HepG2 (cell line): Measurements from ENCODE around the gene DEDD2. TPM values are rescaled to one million over a fixed set of nuclear protein-coding genes. Genes with fewer than 3 reads are reported as not detected.

Experiments
- ATAC-seq: fragments of 200-7000 bp; cut with Tn5 transposase; 3 replicates; pipeline ENCODE4 v1.9.1; 2020; ENCODE audit warnings: mild to moderate bottlenecking, moderate library complexity
- BruUV-seq: library from RNA; stranded (reverse); fragments of 400-500 nt; replicated peaks from 2 replicates; lab custom pipeline; 2021; lab: Mats Ljungman, UMichigan
- CTCF ChIA-PET: fragments of 300-600 bp; formaldehyde crosslinking; extraction: SDS; loops from one replicate; lab custom pipeline; 2021; ENCODE audit warnings: low total read pairs, inconsistent platforms, low intra/inter-chr PET ratio; lab: Yijun Ruan, JAX
- POLR2A ChIA-PET: fragments of 350-600 bp; sonication (Branson Sonifier 250); formaldehyde crosslinking; loops from one replicate; lab custom pipeline; 2020; ENCODE audit warnings: antibody characterized with exemption, inconsistent platforms; lab: Yijun Ruan, JAX
- DNase-seq: peaks from one replicate; pipeline ENCODE4 v3.0.0-alpha.2; 2015; ENCODE audit warnings: low spot score
- FAIRE-seq: peaks from 3 replicates; lab custom pipeline; 2011; peaks lifted over from hg19 to GRCh38; lab: Jason Lieb, UNC
- H2AFZ ChIP-seq: one replicate; pipeline ENCODE4 v1.6.1; 2011; ENCODE audit warnings: low read length, inconsistent platforms
- H3K27ac ChIP-seq: fragments of 300-600 bp; 3 replicates; pipeline ENCODE4 v1.8.0; 2011; ENCODE audit warnings: mixed run types, mild to moderate bottlenecking, mixed read lengths, low read length, inconsistent platforms; ENCODE audit not compliant: insufficient read depth; ENCODE audit errors: extremely low read length
- H3K27me3 ChIP-seq, 2 experiments: fragments of 200-600 bp in 1 of 2; 2 replicates in 1 of 2; 3 replicates in 1 of 2; pipeline versions ENCODE4 v1.6.0 to v1.8.0; 2011; ENCODE audit warnings: low read length in 2 of 2, mild to moderate bottlenecking in 2 of 2, moderate library complexity in 2 of 2, inconsistent platforms in 1 of 2; ENCODE audit not compliant: insufficient read depth in 2 of 2, control insufficient read depth in 1 of 2
- H3K36me3 ChIP-seq, 2 experiments: fragments of 200-600 bp in 1 of 2; replicated peaks in 1 of 2; 2 replicates in 1 of 2; 3 replicates in 1 of 2; pipeline versions ENCODE4 v1.5.1 to v1.8.0; 2011; ENCODE audit warnings: low read length in 2 of 2, inconsistent platforms in 1 of 2; ENCODE audit not compliant: insufficient read depth in 2 of 2, control insufficient read depth in 1 of 2
- H3K4me1 ChIP-seq: 2 replicates; pipeline ENCODE4 v1.5.1; 2012; ENCODE audit warnings: low read length, inconsistent platforms; ENCODE audit not compliant: insufficient read depth
- H3K4me2 ChIP-seq: 2 replicates; pipeline ENCODE4 v1.6.0; 2011; ENCODE audit warnings: low read depth, low read length, inconsistent platforms
- H3K4me3 ChIP-seq, 3 experiments: fragments of 200-600 bp in 1 of 3; sonication (generic), shearing (Covaris generic) in 1 of 3; replicated peaks in 1 of 3; 2 replicates each; pipeline ENCODE4 v1.5.1; 2011 to 2016; ENCODE audit warnings: low read length in 3 of 3, inconsistent platforms in 2 of 3, low read depth in 2 of 3, mild to moderate bottlenecking in 2 of 3, control low read depth in 1 of 3, mixed read lengths in 1 of 3; ENCODE audit not compliant: insufficient read depth in 1 of 3
- H3K79me2 ChIP-seq: one replicate; pipeline ENCODE4 v1.6.1; 2011; ENCODE audit warnings: low read length, inconsistent platforms; ENCODE audit not compliant: insufficient read depth
- H3K9ac ChIP-seq: 2 replicates; pipeline ENCODE4 v1.6.0; 2011; ENCODE audit warnings: mild to moderate bottlenecking, low read depth, low read length, inconsistent platforms; ENCODE audit not compliant: insufficient read depth
- H3K9me3 ChIP-seq: 2 replicates; pipeline ENCODE4 v1.5.1; 2012; ENCODE audit warnings: mild to moderate bottlenecking, low read length
- H4K20me1 ChIP-seq: 2 replicates; pipeline ENCODE4 v1.6.0; 2011; ENCODE audit warnings: inconsistent platforms, mild to moderate bottlenecking, low read length, moderate library complexity; ENCODE audit not compliant: insufficient read depth
- ASH2L ChIP-seq: fragments of 300-600, 200-600 bp; sonication (generic); IDR thresholded peaks from 2 replicates; pipeline ENCODE4 v1.7.0; 2017; ENCODE audit warnings: low read depth, mild to moderate bottlenecking, moderate library complexity, mixed read lengths, low read length; ENCODE audit not compliant: insufficient read length
- CHD4 ChIP-seq: fragments of 200-600 bp; sonication (generic); IDR thresholded peaks from 2 replicates; pipeline ENCODE4 v1.7.0; 2017; ENCODE audit warnings: mild to moderate bottlenecking, low read length, borderline replicate concordance
- ETV6 ChIP-seq: sonication (generic); formaldehyde crosslinking; conservative IDR thresholded peaks from 2 replicates; pipeline ENCODE4 v1.4.0; 2020; ENCODE audit warnings: missing genetic modification reagents
- MED13 ChIP-seq: sonication (generic); formaldehyde crosslinking; IDR thresholded peaks from 2 replicates; pipeline ENCODE4 v1.5.0; 2020; ENCODE audit warnings: missing genetic modification reagents
- MIER3 ChIP-seq: IDR thresholded peaks from 2 replicates; pipeline ENCODE4 v1.6.1; 2016; ENCODE audit warnings: missing compliant biosample characterization, borderline replicate concordance
- SALL1 ChIP-seq: sonication (generic); formaldehyde crosslinking; IDR thresholded peaks from 2 replicates; pipeline ENCODE4 v1.8.0; 2022; ENCODE audit warnings: mild to moderate bottlenecking, missing genetic modification reagents
- SIN3A ChIP-seq: IDR thresholded peaks from 2 replicates; pipeline ENCODE4 v1.6.1; 2011; ENCODE audit warnings: low read depth, mild to moderate bottlenecking, control low read depth, low read length, borderline replicate concordance
- SP5 ChIP-seq: IDR thresholded peaks from 2 replicates; pipeline ENCODE4 v1.6.1; 2016; ENCODE audit warnings: low read depth, borderline replicate concordance
- TAF15 ChIP-seq: fragments of 200-400 bp; formaldehyde crosslinking; IDR thresholded peaks from one replicate; pipeline ENCODE4 v1.6.1; 2018; ENCODE audit warnings: mild to moderate bottlenecking, low read depth, low read length; ENCODE audit not compliant: poor library complexity, severe bottlenecking
- ZFY ChIP-seq: sonication (generic); formaldehyde crosslinking; IDR thresholded peaks from 2 replicates; pipeline ENCODE4 v1.4.0; 2020; ENCODE audit warnings: missing genetic modification reagents
- ZNF235 ChIP-seq: sonication (generic); formaldehyde crosslinking; IDR thresholded peaks from 2 replicates; pipeline ENCODE4 v1.8.1; 2023; ENCODE audit warnings: mild to moderate bottlenecking, missing genetic modification reagents, borderline replicate concordance
- ZNF260 ChIP-seq: sonication (generic); formaldehyde crosslinking; IDR thresholded peaks from 2 replicates; pipeline ENCODE4 v1.4.0; 2020; ENCODE audit warnings: missing genetic modification reagents, low read depth, mild to moderate bottlenecking, borderline replicate concordance
- ZNF660 ChIP-seq: sonication (generic); formaldehyde crosslinking; IDR thresholded peaks from 2 replicates; pipeline ENCODE4 v1.5.1; 2020; ENCODE audit warnings: mild to moderate bottlenecking, low read depth, missing genetic modification reagents, borderline replicate concordance
- ZNF720 ChIP-seq: sonication (generic); formaldehyde crosslinking; IDR thresholded peaks from 2 replicates; pipeline ENCODE4 v1.4.0; 2020; ENCODE audit warnings: missing genetic modification reagents
- ZNF747 ChIP-seq: sonication (generic); formaldehyde crosslinking; IDR thresholded peaks from 2 replicates; pipeline ENCODE4 v1.8.1; 2023; ENCODE audit warnings: missing genetic modification reagents, mild to moderate bottlenecking, borderline replicate concordance
- ZNF790 ChIP-seq: sonication (generic); formaldehyde crosslinking; IDR thresholded peaks from 2 replicates; pipeline ENCODE4 v1.8.0; 2022; ENCODE audit warnings: missing genetic modification reagents, mild to moderate bottlenecking, borderline replicate concordance
- whole genome bisulfite sequencing: methylation state at CpG from one replicate; pipeline ENCODE4 v1.1.6; 2017; ENCODE audit warnings: low lambda C conversion rate; 5-methylcytosine and 5-hydroxymethylcytosine counted together
- in situ Hi-C: cut with HindIII; loops from 2 replicates; pipeline ENCODE4 v1.10.0; 2017; ENCODE audit warnings: low pct_unique_long_range_greater_than_20kb; ENCODE audit not compliant: extremely low pct_ligation_motif_present
- intact Hi-C: fragments of 100-400 bp; cut with micrococcal nuclease; formaldehyde crosslinking; loops from one replicate; pipeline ENCODE4 v1.10.0; 2022; ENCODE audit not compliant: unreplicated experiment
- polyA plus RNA-seq, 8 experiments: library from polyadenylated mRNA; depleted of rRNA in 3 of 8; stranded (reverse) in 7 of 8; unstranded in 1 of 8; fragments of >200 nt; fragmentation: Illumina TruSeq in 4 of 8; extraction: Trizol in 4 of 8; gene quantifications; 2 replicates each; pipeline versions ENCODE4 v1.2.1 to v1.2.3, GENCODE V29; 2011 to 2016; ENCODE audit warnings: low read depth in 4 of 8, missing spikeins in 1 of 8, mixed read lengths in 1 of 8; ENCODE audit not compliant: insufficient read depth in 1 of 8
- total RNA-seq, 5 experiments: library from RNA; depleted of rRNA; stranded (reverse); fragments of >200 nt; fragmentation: Illumina TruSeq; extraction: Trizol; gene quantifications; 2 replicates each; pipeline ENCODE4 v1.2.3, GENCODE V29; 2016; ENCODE audit warnings: low read depth in 1 of 5
- TF ChIP-seq, protein P1 (sequence below): IDR thresholded peaks from 2 replicates; pipeline ENCODE4 v1.6.1; 2018; ENCODE audit warnings: missing genetic modification reagents
- TF ChIP-seq, protein P2 (sequence below): sonication (generic); formaldehyde crosslinking; IDR thresholded peaks from 2 replicates; pipeline ENCODE4 v1.4.0; 2020; ENCODE audit warnings: missing genetic modification reagents, mild to moderate bottlenecking, borderline replicate concordance

The DEDD2 gene
- total and polyA plus RNA-seq, 2 of the 13 experiments (the other 11 are each of a cell fraction or from before 2014, with no cell fraction given): 19.2 to 24.7 TPM

DNA sequence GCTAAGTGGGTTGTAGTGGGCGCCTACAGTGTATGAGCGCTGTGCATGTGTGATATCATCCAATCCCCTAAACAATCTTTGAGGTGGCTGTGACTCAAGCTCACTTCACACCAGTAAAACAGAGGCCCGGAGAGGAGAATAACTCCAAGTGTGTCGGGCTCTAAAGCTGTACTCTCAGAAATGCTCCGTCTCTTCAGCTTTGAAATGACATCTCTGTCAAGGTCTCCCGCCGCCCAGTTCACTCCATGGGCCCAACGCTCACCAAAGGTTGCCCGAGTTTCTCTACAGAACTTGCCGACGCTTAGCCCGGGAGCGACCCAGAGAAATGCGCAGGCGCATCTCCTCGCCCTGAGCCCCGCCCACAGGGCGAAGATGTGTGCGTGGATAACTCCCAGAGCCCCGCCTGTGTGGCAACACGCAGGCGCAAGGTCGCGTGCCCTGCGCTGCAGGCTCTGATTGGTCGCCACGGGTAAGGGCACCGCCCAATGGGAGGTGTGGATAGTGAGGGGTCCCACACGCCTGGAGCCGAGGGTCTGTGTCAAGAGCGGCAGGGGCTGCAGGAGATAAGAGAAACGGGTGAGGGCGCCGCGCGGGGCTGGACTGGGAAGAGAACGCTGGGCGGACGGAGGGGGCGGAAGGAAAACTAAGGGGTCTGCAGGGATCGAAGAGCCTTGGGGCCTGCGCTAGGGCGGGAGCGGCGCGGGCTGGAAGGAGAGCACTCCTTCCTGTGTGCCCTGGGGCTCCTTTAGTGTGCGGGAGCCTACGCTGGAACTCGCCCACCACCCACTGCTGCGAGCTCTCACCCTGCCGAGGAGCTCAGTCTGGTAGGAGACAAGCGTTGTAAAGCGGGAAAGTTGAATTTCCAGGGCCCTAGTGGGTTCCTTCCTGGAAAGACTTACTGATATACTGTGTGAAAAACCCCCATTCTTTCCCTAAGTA, 2.6 kb upstream of the DEDD2 start, which contains the start of gene ZNF526:
Gene ZNF526 (plus strand): TSS at position 501 of the 939 bp plus-strand sequence. CDS start 4,092 bp downstream, outside the sequence.
- Histone ChIP-seq H3K27me3 (no peaks in the 10 kb centered on the region; a peak in 1 of 5 replicates), H3K27ac (peak within 1 kb of the TSS; percentile 80), H3K4me1 (peaks cover 55% of the 10 kb centered on the region), H2AFZ (no peak within 1 kb of the TSS), H3K36me3 (peaks cover 8 to 12% of the 10 kb centered on the region in 2 experiments; a peak in 4 of 5 replicates), H3K9me3 (no peaks in the 10 kb centered on the region), H3K4me2 (peak within 1 kb of the TSS; percentile 95), H4K20me1 (peaks cover 16% of the 10 kb centered on the region), H3K9ac (peak within 1 kb of the TSS; percentile 91), H3K4me3 (peak within 1 kb of the TSS; percentile 80 to 94 (median 88)), H3K79me2 (peaks cover 52% of the 10 kb centered on the region)
- peak; percentile 98 for DNase-seq
- ChIA-PET CTCF (interaction anchor here (1.6 kb wide), 1 partner anchor 71 kb away, joined by 3 read pairs; no protein-coding TSS in a partner anchor), POLR2A (interaction anchor here (0.5 to 2.1 kb wide), 8 partner anchors 15 to 82 kb away, joined by 3 to 13 read pairs (median 4); partner anchors contain the start of genes CIC, GSK3A and PAFAH1B3)
- WGBS: 2% methylated on average over 31 of the region's 53 CpGs
- FAIRE-seq: peak; percentile 92
- BruUV-seq: TSS peak; percentile 91
- peak; percentile 89 for ATAC-seq
- intact Hi-C loops (loop anchor here (1.0 to 2.0 kb wide), 2 partner anchors 22 to 59 kb away; partner anchors contain the start of gene GSK3A), in situ Hi-C loops (no loop called here)
- TF ChIP-seq SP5 (CRISPR knock-in tag): peak; percentile 75; the same call in 1 of the 2 replicates
- peak; percentile 74; the same call in 1 of the 2 replicates for TF ChIP-seq ZNF790 (CRISPR knock-in tag)
- TF ChIP-seq, protein P1, sequence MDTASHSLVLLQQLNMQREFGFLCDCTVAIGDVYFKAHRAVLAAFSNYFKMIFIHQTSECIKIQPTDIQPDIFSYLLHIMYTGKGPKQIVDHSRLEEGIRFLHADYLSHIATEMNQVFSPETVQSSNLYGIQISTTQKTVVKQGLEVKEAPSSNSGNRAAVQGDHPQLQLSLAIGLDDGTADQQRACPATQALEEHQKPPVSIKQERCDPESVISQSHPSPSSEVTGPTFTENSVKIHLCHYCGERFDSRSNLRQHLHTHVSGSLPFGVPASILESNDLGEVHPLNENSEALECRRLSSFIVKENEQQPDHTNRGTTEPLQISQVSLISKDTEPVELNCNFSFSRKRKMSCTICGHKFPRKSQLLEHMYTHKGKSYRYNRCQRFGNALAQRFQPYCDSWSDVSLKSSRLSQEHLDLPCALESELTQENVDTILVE (CRISPR knock-in tag): peak; percentile 86
- peak; percentile 88 for TF ChIP-seq MIER3
- peak; percentile 13; the same call in 1 of the 2 replicates for TF ChIP-seq MED13 (CRISPR knock-in tag)
- TF ChIP-seq SALL1 (CRISPR knock-in tag): peak; percentile 79
- no peak for TF ChIP-seq ZNF720 (CRISPR knock-in tag)
- TF ChIP-seq TAF15: no peak
- TF ChIP-seq ASH2L: peak; percentile 69
- TF ChIP-seq, protein P2, sequence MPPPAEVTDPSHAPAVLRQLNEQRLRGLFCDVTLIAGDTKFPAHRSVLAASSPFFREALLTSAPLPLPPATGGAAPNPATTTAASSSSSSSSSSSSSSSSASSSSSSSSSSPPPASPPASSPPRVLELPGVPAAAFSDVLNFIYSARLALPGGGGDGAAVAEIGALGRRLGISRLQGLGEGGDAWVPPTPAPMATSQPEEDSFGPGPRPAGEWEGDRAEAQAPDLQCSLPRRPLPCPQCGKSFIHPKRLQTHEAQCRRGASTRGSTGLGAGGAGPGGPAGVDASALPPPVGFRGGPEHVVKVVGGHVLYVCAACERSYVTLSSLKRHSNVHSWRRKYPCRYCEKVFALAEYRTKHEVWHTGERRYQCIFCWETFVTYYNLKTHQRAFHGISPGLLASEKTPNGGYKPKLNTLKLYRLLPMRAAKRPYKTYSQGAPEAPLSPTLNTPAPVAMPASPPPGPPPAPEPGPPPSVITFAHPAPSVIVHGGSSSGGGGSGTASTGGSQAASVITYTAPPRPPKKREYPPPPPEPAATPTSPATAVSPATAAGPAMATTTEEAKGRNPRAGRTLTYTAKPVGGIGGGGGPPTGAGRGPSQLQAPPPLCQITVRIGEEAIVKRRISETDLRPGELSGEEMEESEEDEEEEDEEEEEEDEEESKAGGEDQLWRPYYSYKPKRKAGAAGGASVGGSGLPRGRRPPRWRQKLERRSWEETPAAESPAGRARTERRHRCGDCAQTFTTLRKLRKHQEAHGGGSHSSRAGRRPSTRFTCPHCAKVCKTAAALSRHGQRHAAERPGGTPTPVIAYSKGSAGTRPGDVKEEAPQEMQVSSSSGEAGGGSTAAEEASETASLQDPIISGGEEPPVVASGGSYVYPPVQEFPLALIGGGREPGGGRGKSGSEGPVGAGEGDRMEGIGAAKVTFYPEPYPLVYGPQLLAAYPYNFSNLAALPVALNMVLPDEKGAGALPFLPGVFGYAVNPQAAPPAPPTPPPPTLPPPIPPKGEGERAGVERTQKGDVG: 0 out of 2 replicates have a peak, but pooled peaks have one; percentile 55
- TF ChIP-seq ZNF235 (CRISPR knock-in tag): no peak
- TF ChIP-seq ZFY (CRISPR knock-in tag): peak; percentile 79
- TF ChIP-seq ZNF660 (CRISPR knock-in tag): no peak
- peak; percentile 92 for TF ChIP-seq ETV6
- TF ChIP-seq SIN3A: peak; percentile 89; the same call in 1 of the 2 replicates
- no peak; the same call in 1 of the 2 replicates for TF ChIP-seq ZNF747 (CRISPR knock-in tag)
- TF ChIP-seq CHD4: no peak
- no peak for TF ChIP-seq ZNF260
